Hematopoietic multipotent progenitor cell treated with erythropoietin and hydrocortisone succinate and interleukin-3 and kit ligand, for 17 days (in vitro differentiated cells): Measurements from ENCODE around the gene PPARG.
"Not testable (repeated sequence)": the region's sequence is repeated elsewhere in the genome, so short reads cannot be mapped to it uniquely, and the experiment has no call there.

Experiments
- DNase-seq: peaks from one replicate; pipeline ENCODE4 v3.0.0-alpha.2; 2015; ENCODE audit warnings: low spot score

Gene PPARG

GRCh38 chr3:12462159-12462947, 173.5 kb downstream of the PPARG start:
- DNase-seq = no peak

- DNase-seq = no peak
Measured at GRCh38 chr3:12463686-12464085, 174.8 kb downstream of the PPARG start.

- DNase-seq = no peak
Measured at GRCh38 chr3:12464181-12464580, 175.3 kb downstream of the PPARG start.

GRCh38 chr3:12465151-12465835, 176.4 kb downstream of the PPARG start:
- no peak for DNase-seq

DNA sequence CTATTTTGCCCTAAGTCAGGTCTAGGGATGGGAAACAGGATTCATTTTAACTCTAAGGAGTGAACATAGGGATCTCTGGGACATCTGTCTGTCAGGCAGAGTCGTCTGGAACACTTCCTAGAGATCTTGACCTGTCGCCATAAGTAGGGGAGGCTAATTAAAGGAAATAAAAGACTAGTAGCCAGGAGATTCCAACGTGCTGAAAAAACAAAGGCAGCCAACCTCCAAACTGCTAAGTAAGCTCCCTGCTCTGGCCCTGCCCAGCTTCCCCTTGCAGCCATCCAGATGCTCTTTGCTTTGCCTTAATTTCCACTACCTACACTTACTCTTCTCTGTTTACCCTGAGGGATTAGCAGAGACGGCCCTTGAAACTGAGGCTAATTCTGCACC, 177.0 kb downstream of the PPARG start:
- no peak for DNase-seq

- no peak for DNase-seq
Measured at GRCh38 chr3:12467746-12468145, 178.9 kb downstream of the PPARG start.

DNA sequence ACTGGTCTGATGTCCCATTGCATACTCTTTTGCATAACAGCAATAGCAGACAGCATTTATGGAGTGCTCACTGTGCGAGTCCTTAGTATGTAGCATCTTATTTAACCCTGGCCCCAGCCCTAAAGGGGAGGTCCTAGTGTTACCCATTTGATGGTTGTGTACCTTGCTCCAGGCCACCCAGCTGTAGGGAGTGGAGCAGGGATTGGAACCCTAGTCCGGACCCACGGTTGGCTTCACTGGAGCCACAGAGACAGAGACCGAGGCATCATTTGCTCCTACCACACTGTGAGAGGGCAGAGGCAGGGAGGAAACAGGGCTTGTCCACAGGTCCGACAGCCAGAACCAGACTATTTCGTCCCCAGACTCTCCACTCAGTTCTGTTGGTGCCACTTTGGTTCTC, 179.4 kb downstream of the PPARG start:
- DNase-seq = no peak

DNA sequence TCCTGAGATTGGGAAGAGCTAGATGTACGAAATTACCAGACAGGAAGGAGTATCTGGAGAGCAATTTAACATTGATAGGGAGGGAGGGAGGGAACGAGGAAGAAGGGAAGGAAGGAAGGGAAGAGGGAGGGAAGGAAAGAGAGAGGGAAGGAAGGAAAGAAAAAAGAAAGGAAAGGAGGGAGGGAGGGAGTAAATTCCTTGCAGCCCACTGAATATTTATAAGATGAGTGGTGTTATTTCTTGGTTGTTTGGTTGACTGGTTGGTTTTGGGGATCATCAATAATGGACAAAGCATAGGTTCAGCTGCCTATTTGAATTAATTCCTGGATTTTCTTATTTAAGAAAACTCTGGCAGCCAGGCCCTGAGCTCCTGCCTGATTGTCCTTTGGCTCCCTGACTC, 179.9 kb downstream of the PPARG start:
- no peak for DNase-seq

- DNase-seq = not testable (repeated sequence)
Measured at GRCh38 chr3:12469222-12469621, 180.4 kb downstream of the PPARG start.

DNA sequence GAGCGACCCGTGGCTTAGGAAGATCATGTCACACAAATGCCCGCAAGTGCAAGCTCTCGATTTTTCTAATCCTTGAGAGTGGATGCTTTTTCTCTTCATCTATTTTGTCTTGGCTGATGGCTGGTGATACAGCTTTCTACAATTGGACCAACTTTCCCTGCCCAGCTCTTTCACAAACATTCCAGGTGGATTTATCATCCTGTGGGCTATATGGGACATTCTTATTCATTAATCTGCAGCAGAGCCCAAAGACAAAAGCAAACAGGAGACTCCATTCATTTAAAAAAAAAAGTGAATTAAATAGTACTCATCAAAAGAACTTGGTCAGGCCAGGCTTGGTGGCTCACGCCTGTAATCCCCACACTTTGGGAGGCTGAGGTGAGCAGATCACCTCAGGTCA, 181.2 kb downstream of the PPARG start:
- DNase-seq = no peak

- no peak for DNase-seq
Measured at GRCh38 chr3:12470680-12471079, 181.8 kb downstream of the PPARG start.

- DNase-seq = no peak
Measured at GRCh38 chr3:12471241-12471640, 182.4 kb downstream of the PPARG start.

DNA sequence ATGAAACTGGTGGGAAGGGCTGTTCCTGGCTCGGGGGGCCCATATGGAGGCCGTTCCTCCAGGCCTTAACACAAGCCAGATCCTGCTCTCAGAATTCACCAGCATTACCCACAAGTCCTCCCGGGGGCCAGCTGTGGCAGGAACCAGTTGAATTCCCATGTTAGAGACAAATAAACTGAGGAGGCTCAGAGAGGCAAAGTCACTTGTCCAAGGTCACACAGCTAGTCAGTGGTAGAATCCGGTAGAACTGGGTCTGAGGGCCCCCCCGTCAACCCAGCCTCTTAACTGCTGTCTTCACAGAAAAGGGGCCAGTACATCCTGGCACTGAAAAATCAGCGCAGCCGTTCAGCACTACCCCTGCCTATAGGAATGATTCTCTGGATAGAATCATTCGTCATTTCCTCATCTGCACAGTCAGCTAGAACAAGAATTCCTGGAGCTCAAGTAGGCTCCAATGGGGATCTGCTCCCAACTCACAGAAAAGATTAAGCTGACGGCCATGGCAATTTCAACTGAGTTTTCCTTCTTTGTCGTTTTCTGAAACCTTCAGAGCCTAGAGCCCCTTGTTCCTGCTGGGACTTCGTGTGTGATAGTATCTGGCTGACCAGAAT, 183.2 kb downstream of the PPARG start:
- DNase-seq = no peak

GRCh38 chr3:12472796-12473195, 183.9 kb downstream of the PPARG start:
- DNase-seq = no peak

DNA sequence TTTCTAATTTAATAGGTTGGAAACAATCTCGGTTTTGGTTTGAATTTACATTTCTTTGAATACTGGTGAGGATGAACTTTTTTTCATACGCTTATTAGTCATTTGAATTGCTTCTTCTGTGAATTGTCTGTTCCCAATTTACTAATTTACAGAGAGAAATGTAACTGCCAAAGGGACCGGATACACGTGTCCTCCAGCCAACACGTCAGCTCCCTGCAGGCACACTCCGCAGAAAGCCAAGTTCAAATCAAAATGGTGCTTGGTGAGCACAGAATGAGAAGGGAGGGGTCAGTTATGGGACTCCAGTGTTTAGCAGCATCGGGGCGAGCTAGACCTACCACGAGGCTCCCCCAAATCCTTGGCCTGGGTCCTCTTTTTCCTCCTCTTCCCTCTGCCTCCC, 184.6 kb downstream of the PPARG start:
- DNase-seq = no peak

DNA sequence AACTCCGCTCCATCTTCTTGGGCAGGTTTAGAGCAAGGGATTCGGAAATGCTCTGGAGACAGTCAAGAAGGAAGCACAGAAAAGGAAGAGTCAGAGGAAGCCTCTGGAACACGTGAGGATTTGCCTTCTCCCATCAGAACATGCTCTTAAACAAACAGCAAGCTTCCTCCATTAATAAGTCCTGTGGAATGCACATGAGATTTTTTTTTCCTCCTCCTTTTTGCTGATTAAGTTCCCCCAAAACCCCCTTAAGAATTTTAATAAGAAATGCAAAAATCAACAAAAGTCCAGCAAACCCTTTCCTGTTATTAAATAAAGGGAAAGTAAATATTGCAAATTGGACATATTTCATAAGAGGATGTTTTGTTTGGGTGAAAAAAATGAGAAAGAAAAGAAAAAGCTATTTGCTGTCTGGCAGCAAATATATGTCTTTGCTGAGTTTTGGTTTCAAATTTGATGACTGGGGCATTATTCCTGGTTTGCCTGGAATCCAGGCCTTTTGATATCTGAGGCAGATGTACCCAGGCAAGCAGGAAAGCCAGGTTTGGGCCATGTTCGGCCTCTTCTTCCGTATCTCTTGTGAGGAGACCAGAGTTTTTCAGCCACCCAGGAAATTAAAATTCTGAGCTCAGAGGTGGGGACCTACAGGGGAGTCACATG, 187.5 kb downstream of the PPARG start:
- DNase-seq = no peak

DNA sequence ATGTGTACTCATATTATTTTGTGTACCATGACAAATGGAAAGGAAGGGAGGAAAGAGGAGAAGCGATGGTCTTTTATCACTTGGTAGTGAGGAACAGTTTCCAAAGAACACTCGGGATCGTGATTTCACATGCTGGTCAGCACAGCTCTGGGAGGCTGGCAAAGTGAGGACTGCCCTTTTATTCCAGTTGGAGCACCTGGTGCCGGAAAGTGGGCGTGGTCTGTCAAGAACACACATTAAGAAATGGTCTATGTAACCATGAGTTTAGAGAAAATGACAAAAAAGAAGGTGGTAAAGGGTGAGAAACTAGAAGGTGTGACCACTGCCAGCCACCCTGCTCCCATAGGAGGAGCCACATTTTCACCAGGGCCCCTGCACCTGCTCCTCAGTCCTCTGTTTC, 188.4 kb downstream of the PPARG start:
- DNase-seq = no peak

- DNase-seq = no peak
Measured at GRCh38 chr3:12478326-12478725, 189.5 kb downstream of the PPARG start.

DNA sequence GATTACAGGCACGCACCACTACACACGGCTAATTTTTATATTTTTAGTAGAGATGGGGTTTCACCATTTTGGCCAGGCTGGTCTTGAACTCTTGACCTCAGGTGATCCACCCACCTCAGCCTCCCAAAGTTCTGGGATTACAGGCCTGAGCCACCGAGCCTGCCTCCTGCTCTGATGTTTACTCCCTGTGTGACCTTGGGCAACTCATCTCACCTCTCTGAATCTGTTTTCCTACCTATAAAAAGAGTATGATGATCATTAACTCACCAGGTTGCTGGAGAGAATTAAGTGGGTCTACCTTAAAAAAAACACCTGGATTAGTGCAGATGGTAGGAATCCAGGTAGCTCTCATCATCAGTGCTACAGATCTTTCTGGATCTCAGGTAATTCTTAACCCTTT, 190.3 kb downstream of the PPARG start:
- DNase-seq = not testable (repeated sequence)

DNA sequence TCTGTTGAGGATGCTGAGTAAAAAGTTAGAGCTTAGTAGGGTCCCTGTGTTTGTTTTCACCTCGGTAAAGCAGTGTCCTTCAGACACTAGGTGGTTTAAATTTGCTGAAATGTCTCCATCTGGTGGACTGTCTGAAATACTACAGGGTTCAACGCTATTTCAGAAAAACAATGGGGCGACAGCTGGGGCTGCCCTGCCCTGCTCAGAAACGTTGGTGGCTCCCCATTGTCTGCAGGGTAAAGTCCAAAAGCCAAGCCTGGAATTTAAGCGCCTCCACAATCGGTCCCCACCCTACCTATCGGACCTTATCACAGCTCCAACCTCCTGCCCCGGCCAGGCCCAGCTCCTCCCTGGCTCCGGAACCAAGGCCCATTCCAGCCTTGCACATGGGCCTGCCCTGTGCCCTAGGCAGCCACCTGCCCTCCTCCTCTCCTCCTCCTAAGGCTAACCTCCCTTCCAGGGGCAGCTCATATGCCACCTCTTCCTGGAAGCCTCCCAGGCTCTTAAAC, 191.1 kb downstream of the PPARG start:
- DNase-seq = peak; percentile 32

DNA sequence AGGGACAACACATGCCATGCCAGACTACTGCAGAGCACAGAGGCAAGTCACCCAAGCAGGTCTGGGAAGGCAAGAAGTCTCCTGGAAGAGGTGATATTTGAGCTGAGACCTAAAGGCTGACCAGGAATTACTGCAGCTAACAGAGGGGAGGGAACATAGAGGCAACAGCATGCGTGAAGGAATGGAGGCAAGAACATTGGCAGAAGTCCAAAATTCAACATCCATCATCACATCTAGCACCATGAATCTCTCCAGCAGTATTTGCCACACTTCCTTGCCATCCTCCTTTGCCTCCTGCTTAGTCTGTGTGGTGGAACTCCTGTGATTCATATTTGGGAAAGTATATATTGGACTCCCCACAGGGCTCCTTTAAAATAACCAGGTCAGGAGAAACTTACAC, 194.5 kb downstream of the PPARG start:
- DNase-seq = peak; percentile 19

- DNase-seq = no peak
Measured at GRCh38 chr3:12483872-12484197, 195.0 kb downstream of the PPARG start.
